Motor neuron (in vitro differentiated cells): Measurements from ENCODE around the gene PHC3. TPM values are rescaled to one million over a fixed set of nuclear protein-coding genes. Genes with fewer than 3 reads are reported as not detected.

Experiments
- ATAC-seq, 8 experiments: fragments of 200-7000 bp; cut with Tn5 transposase; replicated peaks in 6 of 8; 2 replicates each; pipeline ENCODE4 v1.8.0; 2021; ENCODE audit warnings: mild to moderate bottlenecking in 8 of 8, moderate library complexity in 8 of 8
- H3K27ac ChIP-seq, 2 donors: fragments of 250-450 bp; sonication (Bioruptor Pico); 2 replicates each; pipeline ENCODE4 v1.9.0; 2021; ENCODE audit warnings: antibody characterized with exemption in 2 of 2, mild to moderate bottlenecking in 2 of 2, moderate library complexity in 1 of 2
- H3K4me1 ChIP-seq, 2 donors: fragments of 250-450 bp; sonication (Bioruptor Pico); replicated peaks in 1 of 2; 2 replicates each; pipeline ENCODE4 v1.6.1; 2021; ENCODE audit warnings: antibody characterized with exemption in 2 of 2, mild to moderate bottlenecking in 2 of 2, moderate library complexity in 1 of 2
- H3K4me3 ChIP-seq, 5 donors: fragments of 250-450 bp; sonication (Bioruptor Pico); 2 replicates each; pipeline ENCODE4 v1.9.0; 2021; ENCODE audit warnings: antibody characterized with exemption in 5 of 5, mild to moderate bottlenecking in 5 of 5, moderate library complexity in 4 of 5
- WGBS, 10 experiments: fragments of 450-650 bp; shearing (Covaris generic); methylation state at CpG; one replicate each; pipeline ENCODE4 v1.0.0; 2022; 5-methylcytosine and 5-hydroxymethylcytosine counted together
- in situ Hi-C, 9 experiments: fragments of 400-800 bp; cut with MboI; loops; one replicate each; pipeline ENCODE4 v1.15.0; 2021; ENCODE audit warnings: low sequenced_read_pairs in 9 of 9, low pct_unique_long_range_greater_than_20kb in 2 of 9; ENCODE audit not compliant: unreplicated experiment in 9 of 9
- total RNA-seq, 8 experiments: library from RNA; unstranded; fragments of 300-600 nt; gene quantifications; 2 replicates each; pipeline versions ENCODE4 v1.2.3 to v1.2.4, GENCODE V29; 2022

The PHC3 gene
- total RNA-seq, 8 experiments from 2014 or later, result 12.4 to 58.5 (median 24.6) TPM

DNA sequence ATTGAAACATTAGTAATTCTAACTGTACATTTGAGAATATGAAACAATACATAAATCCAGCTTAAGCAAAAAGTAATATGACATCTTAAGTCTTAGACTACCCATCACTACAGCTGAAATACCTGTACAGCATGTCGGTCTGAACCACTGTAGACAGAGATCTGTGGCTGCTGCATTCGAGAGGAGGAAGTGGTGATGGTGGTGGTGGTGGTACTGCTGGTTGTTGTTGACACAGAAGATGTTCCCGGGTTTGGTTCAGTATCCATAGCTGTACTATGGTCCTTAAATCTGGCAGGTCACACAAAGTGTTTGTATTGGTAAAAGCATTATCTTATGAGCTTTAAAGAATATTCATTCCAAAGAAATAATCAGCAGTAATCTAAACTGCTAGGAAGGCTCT lies 2.9 kb downstream of the PHC3 start:
- Histone ChIP-seq H3K4me3 (no peak overlapping the region), H3K4me1 (peaks cover 7 to 14% of the 10 kb centered on the region in 2 donors), H3K27ac (no peak overlapping the region)
- in situ Hi-C loops, result loop anchor here in 1 of 9 experiments (25.0 kb wide), 1 partner anchor 184 kb away; the partner anchor contains the start of gene SKIL
- WGBS, 10 experiments, result 95 to 100% (median 98%) methylated on average over 1 to 3 of the region's 3 CpGs; no CpG with 5 or more reads in 4 of the 10 experiments
- ATAC-seq, result no peak

DNA sequence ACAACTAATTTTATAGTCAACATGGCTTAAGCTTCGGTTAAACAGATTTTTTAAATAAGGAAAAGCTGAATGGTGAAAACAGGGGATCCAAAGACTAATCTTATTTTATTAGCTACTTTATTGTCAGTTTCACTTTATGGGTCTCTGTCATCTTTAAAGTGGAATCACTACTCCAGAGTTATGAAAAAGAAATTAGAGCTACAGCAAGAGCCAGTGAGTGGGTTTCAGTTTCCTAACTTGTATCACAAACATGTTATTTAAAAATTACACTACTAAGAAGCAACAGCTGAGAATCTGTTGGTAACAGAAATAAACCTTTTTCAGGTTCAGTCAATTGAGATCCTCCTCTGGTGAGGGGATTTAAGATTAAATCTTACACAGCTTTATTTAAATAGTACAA lies 10.0 kb downstream of the PHC3 start:
- Histone ChIP-seq H3K4me3 (no peak overlapping the region), H3K27ac (no peak overlapping the region), H3K4me1 (no peaks in the 10 kb centered on the region)
- 45 to 100% (median 100%) methylated on average over 1 of the region's 1 CpG; no CpG with 5 or more reads in 1 of the 10 experiments for WGBS, 10 experiments
- ATAC-seq, result no peak
- in situ Hi-C loops, result no loop called here

DNA sequence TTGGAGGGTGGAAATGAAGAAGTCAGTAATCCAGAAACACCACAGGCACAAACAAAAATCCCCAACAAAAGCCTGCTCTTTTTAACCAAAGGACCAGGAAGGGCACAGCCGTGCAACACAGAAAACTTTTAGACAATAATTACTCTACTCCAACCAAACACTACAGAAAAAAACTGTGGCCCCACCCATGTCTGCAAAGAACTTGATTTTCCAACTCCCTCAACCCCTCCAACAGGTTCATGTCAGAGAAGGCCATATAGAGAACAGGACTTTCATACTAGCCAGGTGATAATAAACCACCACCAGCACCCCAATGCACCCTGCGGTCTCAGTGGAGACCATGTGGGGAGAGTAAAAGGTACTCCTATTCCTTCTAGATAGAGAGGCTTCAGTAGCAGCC lies 16.8 kb downstream of the PHC3 start:
- Histone ChIP-seq H3K4me1 (no peaks in the 10 kb centered on the region), H3K27ac (no peak overlapping the region), H3K4me3 (no peak overlapping the region)
- in situ Hi-C loops, result no loop called here
- 85 to 100% (median 88%) methylated on average over 1 to 2 of the region's 2 CpGs; no CpG with 5 or more reads in 6 of the 10 experiments for WGBS, 10 experiments
- no peak for ATAC-seq

DNA sequence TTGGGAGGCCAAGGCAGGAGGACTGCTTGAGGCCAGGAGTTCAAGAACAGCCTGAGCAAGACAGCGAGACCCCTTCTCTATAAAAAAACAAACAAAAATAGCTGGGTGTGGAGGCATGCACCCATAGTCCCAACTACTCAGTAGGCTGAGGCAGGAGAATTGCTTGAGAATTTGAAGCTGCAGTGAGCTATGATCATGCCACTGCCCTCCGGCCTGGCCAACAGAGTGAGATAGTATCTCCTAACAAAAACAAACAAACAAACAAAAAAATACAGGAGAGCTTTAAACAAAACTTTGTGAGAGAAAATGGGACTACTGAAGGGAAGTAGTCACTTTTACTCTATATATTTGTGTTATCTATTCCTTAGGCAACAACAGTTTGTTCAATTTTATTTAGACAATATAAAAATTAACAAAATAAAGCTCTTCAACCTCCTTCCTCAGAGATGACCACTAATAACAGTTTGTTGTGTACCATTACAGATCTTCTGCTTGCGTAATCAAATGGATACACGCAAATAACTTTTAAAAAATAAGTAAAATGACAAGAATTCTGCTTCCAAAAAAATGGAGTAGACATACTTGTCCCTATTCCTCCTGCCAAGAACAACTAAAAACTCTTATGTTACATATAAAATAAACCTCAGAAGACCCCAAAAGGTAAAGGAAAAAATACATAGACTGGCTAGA lies 17.4 kb downstream of the PHC3 start:
- 92 to 100% (median 100%) methylated on average over 1 to 4 of the region's 4 CpGs for WGBS, 10 experiments
- H3K4me1 ChIP-seq, result no peaks in the 10 kb centered on the region
- H3K27ac ChIP-seq, result no peak overlapping the region
- H3K4me3 ChIP-seq, result no peak overlapping the region
- in situ Hi-C loops, result no loop called here
- ATAC-seq, result no peak

DNA sequence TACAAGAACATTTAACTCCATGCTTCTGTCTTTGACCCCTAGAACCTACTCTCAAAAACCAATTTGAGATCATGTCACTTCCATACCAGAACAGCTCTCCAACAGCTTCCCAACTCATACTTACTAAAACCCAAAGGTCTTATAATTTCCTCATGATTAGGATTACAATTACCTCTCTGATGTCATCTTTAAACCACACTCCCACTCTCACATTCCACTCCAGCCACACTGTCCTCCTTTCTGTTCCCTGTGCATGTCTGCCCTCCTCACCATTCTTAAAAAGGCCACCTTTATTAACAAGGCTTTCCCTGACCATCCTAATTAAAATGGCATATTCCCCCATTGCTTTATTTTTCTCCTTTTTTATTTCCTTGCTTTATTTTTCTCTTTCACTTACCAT lies 18.9 kb downstream of the PHC3 start:
- Histone ChIP-seq H3K4me3 (no peak overlapping the region), H3K27ac (no peak overlapping the region), H3K4me1 (no peaks in the 10 kb centered on the region)
- ATAC-seq, result no peak
- in situ Hi-C loops, result no loop called here

DNA sequence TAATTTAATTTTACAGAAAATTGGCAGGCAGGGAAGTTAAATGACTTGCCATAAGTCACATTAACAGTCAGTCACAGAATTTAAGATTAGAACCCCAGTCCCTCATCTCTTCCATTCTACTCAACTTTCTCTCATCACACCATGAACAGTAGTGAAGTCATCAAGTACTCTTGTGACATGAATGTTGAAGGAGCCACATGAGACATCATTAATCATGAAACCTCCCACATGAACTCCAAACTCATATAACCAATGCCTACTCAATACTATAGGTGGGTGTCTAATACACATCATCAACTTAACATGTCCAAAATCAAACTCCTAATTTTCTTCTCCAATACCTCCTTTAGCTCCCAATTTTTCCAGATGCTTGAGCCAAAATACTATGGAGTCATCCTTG lies 19.5 kb downstream of the PHC3 start:
- no peaks in the 10 kb centered on the region for H3K4me1 ChIP-seq
- no peak for ATAC-seq
- no peak overlapping the region for H3K4me3 ChIP-seq
- in situ Hi-C loops, result no loop called here
- no peak overlapping the region for H3K27ac ChIP-seq

DNA sequence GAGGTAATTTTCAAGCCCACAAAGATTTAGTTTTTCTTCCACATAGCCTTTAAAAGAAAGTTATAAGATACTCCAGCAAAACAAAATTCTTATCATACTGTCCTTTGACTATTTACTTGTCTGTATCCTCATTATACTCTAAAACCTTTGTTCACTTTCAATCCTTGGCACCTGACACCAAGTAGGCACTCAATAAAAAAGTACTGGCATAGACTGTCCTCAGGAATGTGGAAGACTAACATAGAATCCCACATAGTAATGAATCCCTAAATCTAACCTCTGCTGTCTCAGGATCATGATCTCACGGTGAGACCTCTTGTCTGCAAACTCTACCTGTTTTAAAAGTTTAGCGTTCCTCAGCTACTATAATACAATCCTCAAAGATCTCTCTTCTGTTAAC lies 21.6 kb downstream of the PHC3 start:
- no peak for ATAC-seq
- 89 to 100% (median 100%) methylated on average over 1 to 2 of the region's 2 CpGs; no CpG with 5 or more reads in 1 of the 10 experiments for WGBS, 10 experiments

DNA sequence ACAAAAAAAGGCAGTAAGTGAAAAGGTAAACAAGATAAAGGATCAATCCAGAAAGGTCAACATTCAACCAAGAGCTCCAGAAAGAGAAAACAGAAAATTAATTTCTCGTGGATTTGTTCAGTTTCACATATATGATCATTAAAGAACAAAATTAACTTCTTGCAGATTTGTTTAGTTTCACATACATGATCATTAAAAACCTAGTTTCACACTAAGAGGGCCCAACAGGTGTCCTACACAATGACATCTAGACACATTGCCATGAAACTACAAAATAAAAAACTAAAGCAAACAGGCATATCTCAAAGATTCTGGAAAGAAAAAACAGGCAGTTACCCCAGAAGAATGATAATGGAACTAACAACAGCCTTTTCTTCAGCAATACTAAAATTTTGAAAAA lies 22.1 kb downstream of the PHC3 start:
- Histone ChIP-seq H3K4me1 (no peaks in the 10 kb centered on the region), H3K27ac (no peak overlapping the region), H3K4me3 (no peak overlapping the region)
- WGBS, 10 experiments, result 85 to 100% (median 95%) methylated on average over 1 of the region's 1 CpG
- in situ Hi-C loops, result no loop called here
- no peak for ATAC-seq

More for the DNA sequence above, 21.6 kb downstream of the PHC3 start:
- Histone ChIP-seq H3K4me3 (no peak overlapping the region), H3K4me1 (no peaks in the 10 kb centered on the region), H3K27ac (no peak overlapping the region)
- in situ Hi-C loops, result no loop called here

DNA sequence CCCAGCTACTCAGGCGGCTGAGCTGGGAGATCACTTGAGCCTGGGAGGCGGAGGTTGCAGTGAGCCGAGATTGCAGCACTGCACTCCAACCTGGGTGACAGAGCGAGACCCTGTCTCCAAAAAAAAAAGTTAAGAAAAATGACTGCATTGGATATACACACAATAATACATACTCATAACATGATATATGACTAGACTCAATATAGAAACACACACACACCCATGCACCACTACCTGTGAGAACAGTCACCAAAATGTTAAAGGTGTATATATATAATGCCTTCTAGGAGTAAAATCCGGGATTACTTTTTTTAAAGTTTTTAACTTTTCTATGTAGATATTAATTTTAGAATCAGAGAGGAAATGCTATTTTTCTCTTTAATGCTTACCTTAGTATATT lies 25.9 kb downstream of the PHC3 start:
- Histone ChIP-seq H3K4me1 (no peaks in the 10 kb centered on the region), H3K27ac (no peak overlapping the region), H3K4me3 (no peak overlapping the region)
- WGBS, 10 experiments, result 80 to 100% (median 100%) methylated on average over 1 to 4 of the region's 5 CpGs; no CpG with 5 or more reads in 1 of the 10 experiments
- in situ Hi-C loops, result no loop called here
- ATAC-seq, result no peak

DNA sequence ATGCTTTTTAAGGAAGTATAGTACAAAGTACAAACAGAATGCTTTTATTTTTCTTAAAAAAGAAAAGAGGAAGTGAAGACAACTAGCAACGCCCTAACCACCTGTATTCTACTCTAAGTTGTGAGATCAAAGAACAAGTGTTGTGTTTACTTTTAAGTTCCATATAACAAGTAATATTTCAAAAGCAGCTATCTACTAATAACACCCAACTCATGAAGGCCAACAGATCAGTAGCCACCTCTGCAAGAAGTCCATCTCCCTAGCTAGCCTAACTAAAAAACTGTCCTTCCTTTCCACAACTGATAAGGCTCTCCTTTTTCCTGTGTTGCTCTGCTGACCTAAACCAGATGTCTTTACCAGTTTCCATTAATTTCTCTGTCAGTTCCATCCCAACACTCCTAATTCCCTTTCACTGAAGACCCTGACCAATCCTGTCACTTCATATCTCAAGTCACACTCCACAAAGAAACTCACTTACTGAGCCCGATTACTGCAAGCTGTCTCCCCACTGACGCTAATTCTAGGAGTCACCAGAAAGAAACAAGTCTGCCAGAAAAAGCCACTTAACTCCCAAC lies 26.9 kb downstream of the PHC3 start:
- Histone ChIP-seq H3K4me3 (no peak overlapping the region), H3K4me1 (no peaks in the 10 kb centered on the region), H3K27ac (no peak overlapping the region)
- in situ Hi-C loops, result no loop called here
- 30 to 100% (median 92%) methylated on average over 1 to 3 of the region's 3 CpGs; no CpG with 5 or more reads in 2 of the 10 experiments for WGBS, 10 experiments
- no peak for ATAC-seq

DNA sequence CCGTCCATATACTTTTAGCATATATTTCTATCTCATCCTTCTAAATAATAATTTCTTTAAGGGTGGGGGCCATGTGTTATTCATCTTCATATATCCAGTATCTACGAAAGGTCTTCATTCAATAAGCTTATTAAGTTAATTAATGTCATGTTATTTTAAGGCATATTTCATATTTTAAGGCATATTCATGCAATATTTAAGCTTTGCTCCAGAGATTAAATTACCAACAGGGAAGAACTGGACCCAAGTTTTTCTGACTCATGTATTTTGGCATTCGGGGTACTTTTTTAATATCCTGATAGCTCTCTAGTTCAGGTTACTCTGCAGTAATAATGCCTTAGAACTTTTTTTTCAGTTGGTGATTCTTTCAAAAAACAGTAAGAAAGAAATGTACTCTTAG lies 27.4 kb downstream of the PHC3 start:
- no peak overlapping the region for H3K27ac ChIP-seq
- ATAC-seq, result no peak
- in situ Hi-C loops, result no loop called here
- no peaks in the 10 kb centered on the region for H3K4me1 ChIP-seq
- H3K4me3 ChIP-seq, result no peak overlapping the region
- 33 to 100% (median 96%) methylated on average over 2 to 3 of the region's 3 CpGs for WGBS, 10 experiments

DNA sequence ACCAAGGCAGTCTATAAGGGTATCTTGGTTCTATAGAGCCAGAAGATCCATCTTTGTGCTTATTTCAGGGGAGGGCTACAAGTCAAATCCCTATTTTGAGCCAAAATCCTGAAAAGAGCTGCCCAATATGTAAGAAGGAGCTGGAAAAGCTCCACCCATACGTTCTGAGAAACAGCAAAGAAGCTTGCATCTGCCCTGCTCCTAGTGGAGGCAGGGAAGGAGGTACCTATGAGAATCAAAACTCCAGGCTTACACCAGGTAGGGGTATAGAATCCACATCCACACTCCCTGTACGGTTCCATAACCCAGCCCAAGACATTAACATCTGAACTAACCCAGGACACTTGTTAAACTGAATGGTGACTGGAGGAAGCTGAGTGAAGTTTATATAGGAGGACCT lies 30.0 kb downstream of the PHC3 start:
- Histone ChIP-seq H3K4me1 (no peaks in the 10 kb centered on the region), H3K27ac (no peak overlapping the region), H3K4me3 (no peak overlapping the region)
- peak in 2 of 8 experiments; percentile 66 to 73 for ATAC-seq
- in situ Hi-C loops, result no loop called here
- 60 to 100% (median 89%) methylated on average over 1 to 2 of the region's 2 CpGs; no CpG with 5 or more reads in 2 of the 10 experiments for WGBS, 10 experiments

DNA sequence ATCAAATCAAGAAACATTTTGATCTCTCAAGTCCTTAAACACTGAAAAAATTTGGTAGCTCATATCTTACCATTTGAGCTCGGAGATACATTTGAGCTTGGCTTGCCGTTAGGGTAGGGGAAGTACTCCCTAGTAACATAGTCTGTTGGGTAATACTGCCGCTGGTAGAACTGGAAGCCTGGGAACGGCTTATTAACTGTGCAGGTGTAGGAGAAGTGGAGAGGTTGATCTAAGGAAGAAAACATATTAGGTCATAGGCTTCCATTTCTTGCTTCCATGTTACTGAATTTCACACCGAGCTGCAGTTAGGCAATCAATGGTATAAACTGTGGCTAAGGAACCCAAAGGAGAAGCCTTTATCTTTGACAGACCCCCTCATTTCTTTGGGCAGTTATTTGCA lies 32.5 kb downstream of the PHC3 start:
- H3K4me3 ChIP-seq, result no peak overlapping the region
- in situ Hi-C loops, result no loop called here
- H3K4me1 ChIP-seq, result no peaks in the 10 kb centered on the region
- no peak overlapping the region for H3K27ac ChIP-seq
- WGBS, 10 experiments, result 87 to 100% (median 100%) methylated on average over 1 to 5 of the region's 5 CpGs; no CpG with 5 or more reads in 1 of the 10 experiments
- no peak for ATAC-seq

DNA sequence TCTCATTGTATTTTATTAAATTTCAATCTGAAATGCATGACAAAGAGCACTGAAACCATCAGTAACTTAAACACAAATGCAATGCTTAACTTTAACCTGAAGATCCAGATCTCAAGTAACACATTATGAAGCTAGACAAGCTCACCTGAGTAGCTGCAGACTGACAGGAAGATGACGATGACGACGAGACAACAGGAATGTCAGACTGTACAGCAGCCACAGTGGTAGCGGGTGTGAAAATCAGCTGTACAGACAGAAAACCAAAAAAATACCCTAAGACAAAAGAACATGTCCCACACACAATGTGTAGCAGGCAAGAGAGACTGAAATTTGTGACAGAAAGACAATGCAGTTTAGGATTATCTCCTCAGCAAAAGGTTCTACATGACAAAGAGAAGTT lies 36.3 kb downstream of the PHC3 start:
- Histone ChIP-seq H3K27ac (no peak overlapping the region), H3K4me1 (no peaks in the 10 kb centered on the region), H3K4me3 (no peak overlapping the region)
- no peak for ATAC-seq
- 89 to 100% (median 96%) methylated on average over 1 to 4 of the region's 4 CpGs for WGBS, 10 experiments
- in situ Hi-C loops, result no loop called here
